ENCODE results near the gene AGO4.

DNA sequence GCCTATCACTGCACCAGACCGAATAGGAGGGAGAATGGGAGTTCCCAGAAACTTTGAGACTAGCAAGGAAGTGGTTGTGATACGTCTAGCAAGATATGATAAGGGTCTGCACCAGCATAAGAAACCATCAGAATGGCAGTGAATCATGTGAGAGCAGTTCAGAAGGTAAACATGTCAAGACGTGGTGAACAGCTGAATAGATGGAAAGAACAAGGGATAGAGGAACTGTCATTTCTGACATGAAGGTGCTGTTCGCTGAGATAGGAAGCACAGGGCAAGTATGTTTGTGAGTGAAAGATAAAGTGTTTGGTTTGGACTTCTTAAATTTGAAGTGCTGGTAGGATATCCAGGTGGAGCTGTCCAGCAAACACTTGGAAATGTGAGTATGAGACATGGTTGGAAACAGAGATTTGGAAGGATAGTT is 74.0 kb downstream of the AGO4 start:
- TF ChIP-seq, protein P1, sequence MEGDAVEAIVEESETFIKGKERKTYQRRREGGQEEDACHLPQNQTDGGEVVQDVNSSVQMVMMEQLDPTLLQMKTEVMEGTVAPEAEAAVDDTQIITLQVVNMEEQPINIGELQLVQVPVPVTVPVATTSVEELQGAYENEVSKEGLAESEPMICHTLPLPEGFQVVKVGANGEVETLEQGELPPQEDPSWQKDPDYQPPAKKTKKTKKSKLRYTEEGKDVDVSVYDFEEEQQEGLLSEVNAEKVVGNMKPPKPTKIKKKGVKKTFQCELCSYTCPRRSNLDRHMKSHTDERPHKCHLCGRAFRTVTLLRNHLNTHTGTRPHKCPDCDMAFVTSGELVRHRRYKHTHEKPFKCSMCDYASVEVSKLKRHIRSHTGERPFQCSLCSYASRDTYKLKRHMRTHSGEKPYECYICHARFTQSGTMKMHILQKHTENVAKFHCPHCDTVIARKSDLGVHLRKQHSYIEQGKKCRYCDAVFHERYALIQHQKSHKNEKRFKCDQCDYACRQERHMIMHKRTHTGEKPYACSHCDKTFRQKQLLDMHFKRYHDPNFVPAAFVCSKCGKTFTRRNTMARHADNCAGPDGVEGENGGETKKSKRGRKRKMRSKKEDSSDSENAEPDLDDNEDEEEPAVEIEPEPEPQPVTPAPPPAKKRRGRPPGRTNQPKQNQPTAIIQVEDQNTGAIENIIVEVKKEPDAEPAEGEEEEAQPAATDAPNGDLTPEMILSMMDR (IDR thresholded peaks at IDR 0.05) = no peak
- TF ChIP-seq POLR2A (IDR thresholded peaks at IDR 0.05) = no peak
